ENCODE data around the gene MAP9. TPM values are rescaled to one million over a fixed set of nuclear protein-coding genes. Genes with fewer than 3 reads are reported as not detected.
A peak's percentile ranks its signal among the peaks of the same experiment; 100 is the strongest.

The MAP9 gene
- total and polyA plus RNA-seq, 10 of the 15 experiments (the other 5 are each of a cell fraction or from before 2014, with no cell fraction given) = 1.2 to 7.0 (median 4.3) TPM

DNA sequence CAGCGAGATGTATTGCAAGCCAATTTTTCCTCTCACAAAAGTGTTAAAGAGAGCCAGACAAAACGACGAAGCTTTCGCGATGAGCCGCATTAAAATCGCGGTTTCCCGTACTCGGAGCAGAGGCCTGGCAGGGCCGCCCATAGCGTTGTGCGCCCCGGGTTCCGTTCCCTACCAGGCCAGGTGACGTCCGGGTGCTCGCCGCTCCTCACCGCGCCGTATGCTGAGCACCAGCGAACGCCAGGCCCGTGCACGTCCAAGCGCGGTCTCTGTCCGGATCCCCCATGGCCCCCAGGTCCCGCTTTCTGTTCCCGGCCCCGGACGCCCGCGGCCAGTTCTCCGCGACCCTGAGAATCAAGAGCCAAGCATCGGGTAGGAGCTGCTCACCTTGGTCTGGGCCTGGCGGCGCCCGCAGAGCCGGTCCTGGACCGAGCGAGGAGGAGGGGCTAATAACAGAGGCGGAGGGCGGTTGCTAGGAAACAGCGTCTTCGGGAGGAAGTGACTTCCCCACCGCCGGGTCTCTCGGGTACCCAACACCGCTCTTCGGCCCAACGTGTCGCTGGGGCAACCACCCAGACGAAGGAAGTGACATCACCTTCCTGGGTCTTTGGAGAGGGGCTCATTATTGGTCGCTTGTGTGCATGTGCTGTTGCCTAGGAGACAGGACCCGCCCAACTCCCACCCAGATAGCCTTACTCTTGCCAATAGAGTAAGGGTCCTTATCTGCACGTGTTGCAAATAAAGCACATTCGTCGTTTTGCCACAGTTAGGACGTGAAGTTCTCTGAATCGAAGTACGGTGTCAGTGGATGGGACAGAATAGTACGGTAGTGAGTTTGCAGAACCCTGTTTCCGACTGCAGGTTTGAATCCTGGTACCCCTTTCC is at the start of gene MAP9 (continued):
- TF ChIP-seq HDAC6 (IDR thresholded peaks at IDR 0.05; ENCODE audit: unreplicated experiment) = no peak
- TF ChIP-seq MTA2 (IDR thresholded peaks at IDR 0.05; ENCODE audit: low read depth) = no peak
- TF ChIP-seq ETV6 (conservative IDR thresholded peaks at IDR 0.05 in 1 of 2, IDR thresholded peaks at IDR 0.05 in 1 of 2; ENCODE audit: borderline replicate concordance in 1 of 2, low read depth in 1 of 2) = no peak
- no peak for TF ChIP-seq FOXM1 (IDR thresholded peaks at IDR 0.05; ENCODE audit: low read depth, low read length)
- TF ChIP-seq, protein P1, sequence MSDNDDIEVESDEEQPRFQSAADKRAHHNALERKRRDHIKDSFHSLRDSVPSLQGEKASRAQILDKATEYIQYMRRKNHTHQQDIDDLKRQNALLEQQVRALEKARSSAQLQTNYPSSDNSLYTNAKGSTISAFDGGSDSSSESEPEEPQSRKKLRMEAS (IDR thresholded peaks at IDR 0.05; ENCODE audit: low read depth, low read length) = no peak
- TF ChIP-seq SREBF1 (IDR thresholded peaks at IDR 0.05; ENCODE audit: low read length) = no peak
- peak; percentile 17 for TF ChIP-seq MYC (IDR thresholded peaks at IDR 0.05; ENCODE audit: insufficient read depth, insufficient read length, insufficient replicate concordance, low read length, severe bottlenecking)
- no peak for TF ChIP-seq ZNF274 (IDR thresholded peaks at IDR 0.05; ENCODE audit: insufficient read depth, insufficient read length)
- TF ChIP-seq, protein P2, sequence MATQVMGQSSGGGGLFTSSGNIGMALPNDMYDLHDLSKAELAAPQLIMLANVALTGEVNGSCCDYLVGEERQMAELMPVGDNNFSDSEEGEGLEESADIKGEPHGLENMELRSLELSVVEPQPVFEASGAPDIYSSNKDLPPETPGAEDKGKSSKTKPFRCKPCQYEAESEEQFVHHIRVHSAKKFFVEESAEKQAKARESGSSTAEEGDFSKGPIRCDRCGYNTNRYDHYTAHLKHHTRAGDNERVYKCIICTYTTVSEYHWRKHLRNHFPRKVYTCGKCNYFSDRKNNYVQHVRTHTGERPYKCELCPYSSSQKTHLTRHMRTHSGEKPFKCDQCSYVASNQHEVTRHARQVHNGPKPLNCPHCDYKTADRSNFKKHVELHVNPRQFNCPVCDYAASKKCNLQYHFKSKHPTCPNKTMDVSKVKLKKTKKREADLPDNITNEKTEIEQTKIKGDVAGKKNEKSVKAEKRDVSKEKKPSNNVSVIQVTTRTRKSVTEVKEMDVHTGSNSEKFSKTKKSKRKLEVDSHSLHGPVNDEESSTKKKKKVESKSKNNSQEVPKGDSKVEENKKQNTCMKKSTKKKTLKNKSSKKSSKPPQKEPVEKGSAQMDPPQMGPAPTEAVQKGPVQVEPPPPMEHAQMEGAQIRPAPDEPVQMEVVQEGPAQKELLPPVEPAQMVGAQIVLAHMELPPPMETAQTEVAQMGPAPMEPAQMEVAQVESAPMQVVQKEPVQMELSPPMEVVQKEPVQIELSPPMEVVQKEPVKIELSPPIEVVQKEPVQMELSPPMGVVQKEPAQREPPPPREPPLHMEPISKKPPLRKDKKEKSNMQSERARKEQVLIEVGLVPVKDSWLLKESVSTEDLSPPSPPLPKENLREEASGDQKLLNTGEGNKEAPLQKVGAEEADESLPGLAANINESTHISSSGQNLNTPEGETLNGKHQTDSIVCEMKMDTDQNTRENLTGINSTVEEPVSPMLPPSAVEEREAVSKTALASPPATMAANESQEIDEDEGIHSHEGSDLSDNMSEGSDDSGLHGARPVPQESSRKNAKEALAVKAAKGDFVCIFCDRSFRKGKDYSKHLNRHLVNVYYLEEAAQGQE (IDR thresholded peaks at IDR 0.05; ENCODE audit: low read depth, low read length) = no peak
- TF ChIP-seq CREM (IDR thresholded peaks at IDR 0.05; ENCODE audit: low read depth) = peak; percentile 58; the same call in 1 of the 2 replicates
- TF ChIP-seq, protein P3, sequence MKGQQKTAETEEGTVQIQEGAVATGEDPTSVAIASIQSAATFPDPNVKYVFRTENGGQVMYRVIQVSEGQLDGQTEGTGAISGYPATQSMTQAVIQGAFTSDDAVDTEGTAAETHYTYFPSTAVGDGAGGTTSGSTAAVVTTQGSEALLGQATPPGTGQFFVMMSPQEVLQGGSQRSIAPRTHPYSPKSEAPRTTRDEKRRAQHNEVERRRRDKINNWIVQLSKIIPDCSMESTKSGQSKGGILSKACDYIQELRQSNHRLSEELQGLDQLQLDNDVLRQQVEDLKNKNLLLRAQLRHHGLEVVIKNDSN (IDR thresholded peaks at IDR 0.05; ENCODE audit: borderline replicate concordance, extremely low read length, insufficient read depth, low read depth, low read length) = peak; percentile 25
- peak; percentile 64 for TF ChIP-seq IKZF1 (conservative IDR thresholded peaks at IDR 0.05)
- no peak for TF ChIP-seq STAT1 (conservative IDR thresholded peaks at IDR 0.05)
- no peak for TF ChIP-seq ZZZ3 (IDR thresholded peaks at IDR 0.05; ENCODE audit: control insufficient read depth, insufficient read length, low read depth)
- TF ChIP-seq RAD51 (IDR thresholded peaks at IDR 0.05) = peak; percentile 12; the same call in 1 of the 2 replicates
- no peak for TF ChIP-seq LARP7 (IDR thresholded peaks at IDR 0.05)
- TF ChIP-seq, protein P4, sequence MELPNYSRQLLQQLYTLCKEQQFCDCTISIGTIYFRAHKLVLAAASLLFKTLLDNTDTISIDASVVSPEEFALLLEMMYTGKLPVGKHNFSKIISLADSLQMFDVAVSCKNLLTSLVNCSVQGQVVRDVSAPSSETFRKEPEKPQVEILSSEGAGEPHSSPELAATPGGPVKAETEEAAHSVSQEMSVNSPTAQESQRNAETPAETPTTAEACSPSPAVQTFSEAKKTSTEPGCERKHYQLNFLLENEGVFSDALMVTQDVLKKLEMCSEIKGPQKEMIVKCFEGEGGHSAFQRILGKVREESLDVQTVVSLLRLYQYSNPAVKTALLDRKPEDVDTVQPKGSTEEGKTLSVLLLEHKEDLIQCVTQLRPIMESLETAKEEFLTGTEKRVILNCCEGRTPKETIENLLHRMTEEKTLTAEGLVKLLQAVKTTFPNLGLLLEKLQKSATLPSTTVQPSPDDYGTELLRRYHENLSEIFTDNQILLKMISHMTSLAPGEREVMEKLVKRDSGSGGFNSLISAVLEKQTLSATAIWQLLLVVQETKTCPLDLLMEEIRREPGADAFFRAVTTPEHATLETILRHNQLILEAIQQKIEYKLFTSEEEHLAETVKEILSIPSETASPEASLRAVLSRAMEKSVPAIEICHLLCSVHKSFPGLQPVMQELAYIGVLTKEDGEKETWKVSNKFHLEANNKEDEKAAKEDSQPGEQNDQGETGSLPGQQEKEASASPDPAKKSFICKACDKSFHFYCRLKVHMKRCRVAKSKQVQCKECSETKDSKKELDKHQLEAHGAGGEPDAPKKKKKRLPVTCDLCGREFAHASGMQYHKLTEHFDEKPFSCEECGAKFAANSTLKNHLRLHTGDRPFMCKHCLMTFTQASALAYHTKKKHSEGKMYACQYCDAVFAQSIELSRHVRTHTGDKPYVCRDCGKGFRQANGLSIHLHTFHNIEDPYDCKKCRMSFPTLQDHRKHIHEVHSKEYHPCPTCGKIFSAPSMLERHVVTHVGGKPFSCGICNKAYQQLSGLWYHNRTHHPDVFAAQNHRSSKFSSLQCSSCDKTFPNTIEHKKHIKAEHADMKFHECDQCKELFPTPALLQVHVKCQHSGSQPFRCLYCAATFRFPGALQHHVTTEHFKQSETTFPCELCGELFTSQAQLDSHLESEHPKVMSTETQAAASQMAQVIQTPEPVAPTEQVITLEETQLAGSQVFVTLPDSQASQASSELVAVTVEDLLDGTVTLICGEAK (IDR thresholded peaks at IDR 0.05; ENCODE audit: borderline replicate concordance) = peak; percentile 78
- 0 out of 2 replicates have a peak, but pooled peaks have one; percentile 17 for TF ChIP-seq RCOR1 (conservative IDR thresholded peaks at IDR 0.05; ENCODE audit: low read depth, low read length)
- TF ChIP-seq SRF (IDR thresholded peaks at IDR 0.05; ENCODE audit: low read depth in 2 of 2, low read length in 2 of 2) = no peak
- TF ChIP-seq BHLHE40 (IDR thresholded peaks at IDR 0.05; ENCODE audit: borderline replicate concordance in 1 of 2, low read depth in 2 of 2, low read length in 1 of 2) = peak; percentile 28 to 74; a peak in 3 of 4 replicates

Data from GM12878 (cell line).